Lower lobe of right lung (tissue), 2 donors: ENCODE data around the gene PDZD2. TPM values are rescaled to one million over a fixed set of nuclear protein-coding genes. Genes with fewer than 3 reads are reported as not detected.
A peak's percentile ranks its signal among the peaks of the same experiment; 100 is the strongest.

ENCODE experiments used
- ATAC-seq, 2 donors: fragments of 200-7000 bp; cut with Tn5 transposase; one replicate each; pipeline ENCODE4 v1.9.1; 2020 to 2022; ENCODE audit warnings: mild to moderate bottlenecking in 2 of 2, moderate library complexity in 2 of 2
- DNase-seq: peaks from one replicate; pipeline ENCODE4 v3.0.0-alpha.2; 2020
- H3K27ac ChIP-seq: fragments of 200-600 bp; one replicate; pipeline ENCODE4 v1.8.0; 2022
- H3K27me3 ChIP-seq: fragments of 200-600 bp; one replicate; pipeline ENCODE4 v1.8.0; 2022; ENCODE audit warnings: low read depth
- H3K36me3 ChIP-seq: fragments of 200-600 bp; one replicate; pipeline ENCODE4 v1.8.0; 2022; ENCODE audit warnings: mild to moderate bottlenecking
- H3K4me1 ChIP-seq: fragments of 200-600 bp; one replicate; pipeline ENCODE4 v1.8.0; 2022
- H3K4me3 ChIP-seq: fragments of 200-600 bp; one replicate; pipeline ENCODE4 v1.8.0; 2022; ENCODE audit warnings: mild to moderate bottlenecking
- H3K9me3 ChIP-seq: fragments of 200-600 bp; one replicate; pipeline ENCODE4 v1.8.0; 2022
- CTCF ChIP-seq: fragments of 200-600 bp; IDR thresholded peaks from one replicate; pipeline ENCODE4 v1.8.0; 2022; ENCODE audit warnings: antibody characterized with exemption, mild to moderate bottlenecking
- intact Hi-C: fragments of 100-400 bp; cut with DNase I; formaldehyde crosslinking; loops from one replicate; pipeline ENCODE4 v1.11.0; 2022
- total RNA-seq: library from RNA; stranded (reverse); fragmentation: NEBNext Ultra II Directional; extraction: Animal tissue kit (Norgen Biotek cat#: 25700); gene quantifications from one replicate; pipeline ENCODE4 v1.2.1, GENCODE V29; 2021
- donor health status: DM: no; HTN: yes; CAD: no; lungs with severe emphysema.

The PDZD2 gene
- total RNA-seq, 1 donor from 2014 or later, result 67.8 TPM

- no peak for DNase-seq
- no peaks in the 10 kb centered on the region for H3K36me3 ChIP-seq
- H3K4me3 ChIP-seq, result no peak overlapping the region
- H3K27me3 ChIP-seq, result no peaks in the 10 kb centered on the region
- no peak for TF ChIP-seq CTCF
- no peak overlapping the region for H3K27ac ChIP-seq
- H3K4me1 ChIP-seq, result no peaks in the 10 kb centered on the region
- ATAC-seq, result no peak
- intact Hi-C loops, result no loop called here
- H3K9me3 ChIP-seq, result no peaks in the 10 kb centered on the region
These were observed 35.5 kb downstream of the PDZD2 start for GRCh38 chr5:31674371-31674951.

GRCh38 chr5:31675472-31675871 lies 36.5 kb downstream of the PDZD2 start:
- intact Hi-C loops, result no loop called here
- no peaks in the 10 kb centered on the region for H3K9me3 ChIP-seq
- no peaks in the 10 kb centered on the region for H3K27me3 ChIP-seq
- H3K36me3 ChIP-seq, result no peaks in the 10 kb centered on the region
- no peak for TF ChIP-seq CTCF
- no peaks in the 10 kb centered on the region for H3K4me1 ChIP-seq
- ATAC-seq (peak; percentile 47 to 52), DNase-seq (no peak)
- no peak overlapping the region for H3K4me3 ChIP-seq
- no peak overlapping the region for H3K27ac ChIP-seq

GRCh38 chr5:31678180-31678579 lies 39.2 kb downstream of the PDZD2 start:
- intact Hi-C loops, result no loop called here
- Histone ChIP-seq H3K4me3 (no peak overlapping the region), H3K9me3 (no peaks in the 10 kb centered on the region), H3K36me3 (no peaks in the 10 kb centered on the region), H3K27me3 (no peaks in the 10 kb centered on the region), H3K4me1 (no peaks in the 10 kb centered on the region), H3K27ac (no peak overlapping the region)
- DNase-seq (no peak), ATAC-seq (no peak)
- no peak for TF ChIP-seq CTCF

GRCh38 chr5:31680528-31680927 lies 41.6 kb downstream of the PDZD2 start:
- no peak for DNase-seq
- H3K4me1 ChIP-seq, result no peaks in the 10 kb centered on the region
- no peak overlapping the region for H3K27ac ChIP-seq
- ATAC-seq, result no peak
- no peak for TF ChIP-seq CTCF
- H3K9me3 ChIP-seq, result no peaks in the 10 kb centered on the region
- H3K27me3 ChIP-seq, result no peaks in the 10 kb centered on the region
- no peak overlapping the region for H3K4me3 ChIP-seq
- no peaks in the 10 kb centered on the region for H3K36me3 ChIP-seq
- intact Hi-C loops, result no loop called here

GRCh38 chr5:31682025-31682424 lies 43.1 kb downstream of the PDZD2 start:
- H3K27ac ChIP-seq, result no peak overlapping the region
- H3K36me3 ChIP-seq, result no peaks in the 10 kb centered on the region
- H3K4me1 ChIP-seq, result no peaks in the 10 kb centered on the region
- no peaks in the 10 kb centered on the region for H3K9me3 ChIP-seq
- no peak overlapping the region for H3K4me3 ChIP-seq
- no peak for ATAC-seq
- intact Hi-C loops, result no loop called here
- no peaks in the 10 kb centered on the region for H3K27me3 ChIP-seq
- TF ChIP-seq CTCF, result no peak
- DNase-seq, result no peak

- no peak for DNase-seq
- no peaks in the 10 kb centered on the region for H3K36me3 ChIP-seq
- no peaks in the 10 kb centered on the region for H3K4me1 ChIP-seq
- no peak overlapping the region for H3K27ac ChIP-seq
- intact Hi-C loops, result no loop called here
- no peak for TF ChIP-seq CTCF
- H3K4me3 ChIP-seq, result no peak overlapping the region
- H3K9me3 ChIP-seq, result no peaks in the 10 kb centered on the region
- no peak for ATAC-seq
- no peaks in the 10 kb centered on the region for H3K27me3 ChIP-seq
These were observed 43.9 kb downstream of the PDZD2 start for GRCh38 chr5:31682851-31683250.
